Stimulated activated CD8-positive, alpha-beta memory T cell treated with anti-CD3 and anti-CD28 coated beads, Interleukin-12 subunit alpha, Interleukin-12 subunit beta, amount 100 ng/mL, for 4 hours (primary cell): ENCODE measurements around the gene FAM216A.
"Not testable (repeated sequence)": the region's sequence is repeated elsewhere in the genome, so short reads cannot be mapped to it uniquely, and the experiment has no call there.

Source experiments
- DNase-seq: peaks from one replicate; pipeline ENCODE4 v3.0.0-alpha.2; 2020; ENCODE audit warnings: low read depth

Gene FAM216A

DNA sequence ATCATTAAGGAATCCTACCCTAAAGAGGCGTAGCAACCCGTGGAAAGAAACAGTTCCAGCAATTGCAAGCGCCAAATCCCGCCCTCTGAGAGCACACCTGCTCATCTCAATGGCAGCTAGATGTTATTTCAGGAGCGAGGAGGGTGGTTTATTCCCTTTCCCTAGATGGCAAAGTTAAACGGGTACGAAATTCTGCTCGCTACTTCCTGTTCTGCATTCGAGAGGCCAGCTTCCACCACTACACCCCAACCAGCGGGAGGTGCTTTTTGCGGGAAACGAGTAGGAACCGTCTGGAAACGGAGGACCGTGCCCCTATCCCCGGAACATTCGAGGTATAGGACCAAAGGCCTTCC lies 32.7 kb downstream of the FAM216A start:
- no peak for DNase-seq

DNA sequence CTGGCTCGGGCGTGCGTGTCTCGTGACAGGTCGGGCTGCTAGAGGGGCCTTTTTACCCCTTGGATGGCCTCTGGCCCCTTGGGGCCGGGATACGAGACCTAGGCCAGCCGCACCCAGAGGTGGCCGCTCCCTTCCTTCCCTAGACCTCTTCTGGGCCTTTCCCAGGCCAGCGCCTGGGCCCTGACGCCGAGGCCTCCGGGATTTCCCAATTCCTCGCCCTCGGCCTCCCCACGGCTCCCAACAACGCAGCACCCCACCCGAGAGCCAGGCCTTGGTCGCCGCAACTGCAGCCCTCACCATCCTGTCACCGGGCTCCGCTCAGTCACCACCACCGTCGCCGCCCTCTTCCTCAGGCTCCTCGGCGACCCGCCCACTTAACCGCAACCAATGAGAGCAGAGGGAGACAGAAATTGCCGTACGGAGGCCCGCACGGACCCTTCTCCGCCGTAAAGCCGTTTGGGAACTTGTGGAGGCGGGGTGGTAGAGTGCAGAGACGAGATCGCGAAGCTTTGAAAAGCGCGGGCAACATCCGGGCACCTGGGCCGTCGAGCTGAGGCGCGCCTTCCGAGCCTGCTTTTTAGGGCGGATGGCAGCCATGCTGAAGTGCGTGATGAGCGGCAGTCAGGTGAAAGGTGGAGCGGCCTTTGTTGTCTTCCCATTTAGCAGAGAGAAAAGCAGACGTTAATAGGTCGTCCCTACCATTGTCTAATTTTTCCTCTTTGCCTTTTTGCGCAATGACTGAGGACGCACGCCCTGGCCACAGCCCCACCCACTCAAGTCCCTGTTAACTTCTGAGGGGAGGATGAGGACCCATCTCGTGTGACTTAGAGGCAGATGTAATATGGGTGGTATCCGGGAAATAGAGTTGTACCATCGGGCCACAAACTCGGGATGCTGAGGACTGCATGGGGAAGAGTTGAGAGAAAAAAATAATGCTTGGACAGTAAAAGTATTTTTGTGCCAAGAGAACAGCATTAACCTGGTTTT lies 33.4 kb downstream of the FAM216A start, which contains the start of the genes RAD9B and VPS29:
Gene RAD9B (plus strand): TSS at position 580 of the 987 bp plus-strand sequence. CDS start 7 bp downstream, at position 587.
Gene VPS29 (minus strand): TSS at position 360 of the 987 bp plus-strand sequence. CDS start 60 bp downstream, at position 300.
- peak; percentile 97 for DNase-seq

DNA sequence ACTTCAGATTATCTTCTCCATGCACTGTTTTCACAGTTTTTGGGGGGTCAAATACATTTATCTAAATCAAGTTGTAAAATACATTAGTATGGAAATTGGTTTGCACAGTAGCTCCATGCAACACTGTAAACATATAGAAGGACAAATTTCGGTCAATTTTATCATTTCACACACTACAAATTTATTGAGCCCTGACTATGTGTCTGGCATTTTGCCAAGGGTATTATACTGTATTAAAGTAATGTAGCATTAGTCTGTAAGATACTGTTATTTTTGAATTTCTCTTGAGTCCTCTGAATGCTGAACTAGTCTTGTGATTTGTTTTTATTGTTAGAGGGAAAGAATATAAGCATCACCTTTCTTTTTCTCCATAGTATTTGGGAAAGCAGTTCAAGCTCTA lies 34.8 kb downstream of the FAM216A start:
- no peak for DNase-seq

DNA sequence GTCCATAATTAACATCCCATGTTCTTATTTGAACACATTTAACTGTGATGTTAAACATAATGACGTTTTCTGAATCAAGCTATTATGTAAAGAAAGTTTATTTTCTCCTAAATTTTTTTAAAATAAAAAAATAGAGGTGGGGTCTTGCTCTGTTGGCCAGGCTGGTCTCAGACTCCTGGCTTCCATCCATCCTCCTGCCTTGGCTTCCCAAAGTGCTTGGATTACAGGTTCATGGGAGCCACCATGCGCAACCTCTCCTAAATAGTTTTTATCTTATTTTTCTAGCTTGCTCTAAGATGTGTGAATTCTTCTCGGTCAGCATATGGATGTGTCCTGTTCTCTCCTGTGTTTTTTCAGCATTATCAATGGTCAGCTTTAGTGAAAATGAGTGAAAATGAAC lies 36.7 kb downstream of the FAM216A start:
- DNase-seq, result no peak

DNA sequence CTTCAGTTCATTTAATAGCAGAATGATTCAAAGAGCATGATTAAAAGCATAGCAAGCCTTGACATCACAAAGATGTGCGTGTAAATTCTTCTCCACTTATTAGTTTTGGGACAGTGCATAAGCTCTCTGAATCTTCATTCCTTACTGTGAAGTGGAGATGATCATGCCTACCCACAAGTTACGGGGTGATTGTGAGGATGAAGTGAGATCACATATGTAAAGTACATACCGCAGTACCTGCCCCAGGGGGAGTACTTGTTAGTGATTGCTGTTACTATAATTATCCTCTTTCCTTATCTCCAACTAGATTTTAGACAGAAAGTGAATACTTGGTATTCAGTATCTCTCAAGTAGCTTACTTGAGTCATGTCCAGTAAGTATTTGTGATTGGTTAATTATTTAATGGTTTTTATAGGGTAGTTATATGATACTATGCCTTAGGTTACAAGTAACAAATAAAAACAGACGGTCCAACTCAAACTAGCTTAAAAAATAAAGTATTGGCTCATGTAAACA lies 39.5 kb downstream of the FAM216A start:
- no peak for DNase-seq

DNA sequence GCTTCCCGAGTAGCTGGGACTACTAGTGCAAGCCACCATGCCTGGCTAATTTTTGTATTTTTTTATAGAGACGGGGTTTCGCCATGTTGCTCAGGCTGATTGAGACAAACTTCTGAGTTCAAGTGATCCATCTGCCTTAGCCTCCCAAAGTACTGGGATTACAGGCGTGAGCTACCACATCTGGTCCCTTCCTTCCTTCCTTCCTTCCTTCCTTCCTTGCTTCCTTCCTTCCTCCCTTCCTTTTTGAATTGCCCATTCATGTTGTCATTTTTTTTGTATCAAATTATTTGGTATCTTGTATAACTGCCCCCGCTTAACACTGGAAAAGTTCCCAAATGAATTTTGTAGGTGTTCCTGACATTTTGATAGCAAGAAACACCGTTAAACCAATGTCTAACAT lies 45.2 kb downstream of the FAM216A start:
- no peak for DNase-seq

DNA sequence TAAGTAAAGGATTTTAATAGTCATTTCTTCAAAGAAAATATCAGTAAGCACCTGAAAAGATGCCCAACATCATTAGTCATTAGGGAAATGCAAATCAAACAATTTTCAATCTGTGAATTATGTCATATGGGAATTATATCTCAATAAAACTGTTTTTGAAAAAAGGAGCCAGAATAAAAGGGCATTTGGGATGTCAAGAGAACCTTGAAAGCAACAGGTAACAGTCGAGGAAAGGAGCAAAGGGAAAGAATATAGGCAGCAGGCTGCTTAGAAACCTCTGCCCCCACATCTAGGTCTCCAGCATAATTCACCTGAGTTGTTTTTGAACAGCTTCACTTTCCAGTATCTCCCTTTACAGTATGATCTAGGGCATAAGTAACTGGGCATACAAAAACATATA lies 45.7 kb downstream of the FAM216A start:
- no peak for DNase-seq

DNA sequence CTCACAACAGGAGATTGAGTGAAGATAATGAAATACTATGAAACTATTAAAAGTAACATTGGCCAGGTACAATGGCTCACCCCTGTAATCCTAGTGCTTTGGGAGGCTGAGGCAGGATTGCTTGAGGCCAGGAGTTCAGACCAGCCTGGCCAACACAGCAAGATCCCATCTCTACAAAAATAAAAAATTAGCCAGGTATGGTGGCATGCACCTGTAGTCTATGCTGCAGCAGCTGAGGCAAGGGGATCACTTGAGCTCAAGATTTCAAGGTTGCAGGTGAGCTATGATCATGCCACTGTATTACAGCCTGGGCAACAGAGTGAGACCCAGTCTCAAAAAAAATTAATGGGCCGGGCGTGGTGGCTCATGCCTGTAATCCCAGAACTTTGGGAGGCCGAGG lies 48.4 kb downstream of the FAM216A start:
- DNase-seq, result no peak

DNA sequence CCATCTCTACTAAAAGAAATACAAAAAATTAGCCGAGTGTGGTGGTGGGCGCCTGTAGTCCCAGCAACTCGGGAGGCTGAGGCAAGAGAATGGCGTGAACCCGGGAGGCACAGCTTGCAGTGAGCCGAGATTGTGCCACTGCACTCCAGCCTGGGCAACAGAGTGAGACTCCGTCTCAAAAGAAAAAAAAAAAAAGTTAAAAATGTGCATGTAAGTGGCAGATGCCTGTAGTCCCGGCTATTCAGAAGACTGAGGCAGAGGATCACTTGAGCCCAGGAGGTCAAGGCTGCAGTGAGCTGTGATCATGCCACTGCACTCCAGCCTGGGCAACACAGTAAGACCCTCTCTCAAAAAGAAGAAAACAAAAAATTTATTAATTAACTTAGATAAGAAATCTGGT lies 49.4 kb downstream of the FAM216A start:
- DNase-seq, result not testable (repeated sequence)

DNA sequence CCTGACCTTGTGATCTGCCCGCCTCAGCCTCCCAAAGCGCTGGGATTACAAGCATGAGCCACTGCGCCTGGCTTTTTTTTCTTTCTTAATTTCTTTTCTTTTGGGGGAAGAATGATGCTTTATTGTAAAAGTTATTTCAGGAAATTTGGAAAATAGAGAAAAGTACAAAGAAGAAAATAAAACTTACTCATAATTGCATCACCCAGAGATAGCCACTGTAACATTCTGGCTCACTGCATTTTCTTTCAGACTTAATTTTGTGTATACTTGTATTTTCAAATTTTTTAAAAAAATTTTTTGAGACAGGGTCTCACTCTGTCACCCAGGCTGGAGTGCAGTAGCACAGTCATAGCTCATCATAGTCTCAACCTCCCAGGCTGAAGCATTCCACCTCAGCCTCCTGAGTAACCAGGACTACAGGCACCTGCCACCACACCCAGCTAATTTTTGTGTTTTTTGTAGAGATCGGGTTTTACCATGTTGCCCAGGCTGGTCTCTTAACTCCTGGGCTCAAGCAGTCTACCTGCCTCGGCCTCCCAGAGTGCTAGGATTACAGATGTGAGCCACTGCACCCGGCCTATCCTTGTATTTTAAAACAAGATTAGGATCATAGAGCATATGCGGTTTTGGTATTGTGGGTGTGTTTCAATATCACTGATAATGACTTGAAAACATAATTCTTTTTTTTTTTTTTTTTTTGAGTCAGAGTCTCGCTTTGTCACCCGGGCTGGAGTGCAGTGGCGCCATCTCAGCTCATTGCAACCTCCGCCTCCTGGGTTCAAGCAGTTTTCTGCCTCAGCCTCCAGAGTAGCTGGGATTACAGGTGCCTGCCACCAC lies 52.4 kb downstream of the FAM216A start:
- not testable (repeated sequence) for DNase-seq

DNA sequence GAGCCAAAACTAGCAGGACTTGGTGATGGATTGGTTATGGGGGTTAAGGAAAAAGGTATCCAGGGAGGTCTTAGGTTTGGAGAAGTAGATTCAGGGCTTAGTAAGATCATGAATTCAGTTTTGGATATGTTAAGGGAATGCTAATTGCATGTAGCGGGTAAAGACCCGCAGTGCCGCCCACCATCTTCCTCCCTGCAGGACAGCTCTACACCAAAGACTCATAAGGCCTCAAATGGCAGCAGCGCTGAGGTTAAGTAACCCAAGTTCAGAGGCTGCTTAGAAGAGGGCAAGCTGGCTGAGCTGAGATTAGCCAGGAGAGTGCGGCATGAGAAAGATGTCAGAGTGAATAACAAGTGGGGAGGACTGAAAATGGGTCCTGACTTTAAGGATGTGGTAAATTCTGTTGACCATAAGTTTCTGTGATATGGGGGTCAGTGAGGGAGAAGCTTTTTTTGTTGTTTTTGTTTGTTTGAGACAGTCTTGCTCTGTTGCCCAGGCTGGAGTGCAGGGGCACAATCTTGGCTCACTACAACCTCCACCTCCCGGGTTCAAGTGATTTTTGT lies 59.7 kb downstream of the FAM216A start:
- DNase-seq, result no peak

DNA sequence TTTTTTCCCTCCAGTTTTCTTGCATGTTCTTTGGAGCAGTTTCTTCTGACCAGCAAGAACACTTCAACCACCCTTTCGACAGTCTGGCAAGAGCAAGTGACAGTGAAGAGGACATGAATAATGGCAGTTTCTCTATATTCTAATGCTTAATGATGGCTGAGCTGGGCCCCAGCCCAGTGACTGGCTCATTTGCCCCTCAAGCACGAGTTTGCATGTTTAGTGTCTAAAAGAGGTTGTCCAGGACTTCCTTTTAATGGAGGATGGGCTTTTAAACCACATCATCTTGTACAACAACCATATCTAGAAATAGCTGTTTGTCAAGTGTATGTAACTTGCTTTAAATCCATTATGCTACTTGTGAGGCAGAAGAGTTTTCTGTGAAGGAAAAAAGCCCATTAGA lies 61.9 kb downstream of the FAM216A start:
- no peak for DNase-seq

DNA sequence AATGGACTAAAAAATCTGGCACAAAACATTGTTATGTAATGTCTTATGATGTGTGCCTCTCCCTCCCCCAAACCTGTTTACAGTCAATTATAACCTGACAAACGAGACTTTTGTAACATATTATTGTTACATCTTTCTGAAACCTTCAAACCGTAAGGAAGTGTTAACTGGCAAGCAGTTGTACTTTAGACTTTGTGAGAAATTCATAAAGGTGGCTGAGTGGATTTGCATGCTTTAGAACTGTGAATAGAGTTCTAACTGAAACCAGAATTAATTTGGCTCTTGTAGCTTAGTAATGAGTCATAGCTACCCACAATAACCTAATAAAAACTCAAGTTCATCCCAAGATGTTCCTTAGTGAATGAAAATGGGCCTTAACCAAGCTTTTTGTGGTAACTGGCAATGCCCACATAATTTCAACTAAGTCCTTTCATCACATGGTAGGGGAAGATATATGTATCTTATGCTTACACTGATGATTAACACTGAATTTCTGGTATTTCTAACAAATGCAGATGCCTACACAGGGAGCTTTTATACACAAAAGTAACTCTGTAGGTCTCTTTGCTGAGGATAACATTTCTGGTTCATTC lies 63.2 kb downstream of the FAM216A start:
- DNase-seq, result no peak

DNA sequence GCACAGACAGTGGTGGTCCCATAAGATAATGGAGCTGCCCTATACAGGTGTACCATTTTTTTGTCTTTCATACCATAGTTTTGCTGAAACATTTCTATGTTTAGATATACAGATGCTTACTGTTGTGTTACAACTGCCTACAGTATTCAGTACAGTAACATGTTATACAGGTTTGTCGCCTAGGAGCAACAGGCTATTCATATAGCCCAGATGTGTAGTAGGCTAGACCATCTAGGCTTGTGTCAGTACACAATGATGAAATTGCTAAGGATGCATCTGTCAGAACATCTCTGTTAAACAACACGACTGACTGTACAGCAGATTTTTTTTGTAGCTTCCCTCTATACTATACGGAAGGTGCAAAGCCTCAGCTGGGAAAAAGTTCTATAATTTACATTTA lies 64.0 kb downstream of the FAM216A start:
- no peak for DNase-seq

DNA sequence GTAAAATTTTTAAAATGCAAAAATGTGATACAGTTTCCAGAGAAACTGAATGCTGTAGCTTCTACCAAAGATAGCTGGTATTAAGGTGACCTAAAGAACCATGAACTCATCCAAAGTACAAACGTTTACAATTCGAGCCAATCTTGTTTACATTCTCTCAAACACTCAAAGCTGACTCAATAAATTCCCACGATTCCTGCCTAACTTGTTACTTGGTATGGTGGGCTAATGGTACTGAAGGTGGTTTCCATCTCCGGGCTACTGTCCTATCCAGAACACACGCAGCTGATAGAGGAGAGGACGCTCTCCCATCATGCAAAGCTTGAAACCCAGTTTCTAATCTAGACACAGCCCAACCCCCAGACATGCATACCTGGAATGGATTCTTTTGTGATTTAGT lies 65.0 kb downstream of the FAM216A start:
- DNase-seq, result no peak

DNA sequence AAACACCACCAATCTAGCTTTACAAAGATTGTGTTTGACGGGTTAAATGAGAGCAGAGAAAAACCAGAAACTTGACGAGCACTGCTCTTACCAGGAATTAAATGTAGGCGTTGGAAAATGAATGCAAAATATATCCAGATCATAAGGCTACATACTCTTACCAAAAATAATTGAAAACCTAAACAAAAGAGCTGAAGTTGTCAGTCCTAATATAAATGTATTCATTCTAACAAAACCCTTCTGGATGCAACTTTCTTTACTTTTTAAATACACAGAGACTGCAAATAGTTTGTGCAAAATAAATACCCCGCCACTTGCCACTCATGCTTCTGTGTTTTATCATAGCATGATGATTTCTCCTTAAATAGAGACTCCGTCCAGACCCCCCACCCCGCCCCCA lies 66.2 kb downstream of the FAM216A start:
- DNase-seq, result no peak

DNA sequence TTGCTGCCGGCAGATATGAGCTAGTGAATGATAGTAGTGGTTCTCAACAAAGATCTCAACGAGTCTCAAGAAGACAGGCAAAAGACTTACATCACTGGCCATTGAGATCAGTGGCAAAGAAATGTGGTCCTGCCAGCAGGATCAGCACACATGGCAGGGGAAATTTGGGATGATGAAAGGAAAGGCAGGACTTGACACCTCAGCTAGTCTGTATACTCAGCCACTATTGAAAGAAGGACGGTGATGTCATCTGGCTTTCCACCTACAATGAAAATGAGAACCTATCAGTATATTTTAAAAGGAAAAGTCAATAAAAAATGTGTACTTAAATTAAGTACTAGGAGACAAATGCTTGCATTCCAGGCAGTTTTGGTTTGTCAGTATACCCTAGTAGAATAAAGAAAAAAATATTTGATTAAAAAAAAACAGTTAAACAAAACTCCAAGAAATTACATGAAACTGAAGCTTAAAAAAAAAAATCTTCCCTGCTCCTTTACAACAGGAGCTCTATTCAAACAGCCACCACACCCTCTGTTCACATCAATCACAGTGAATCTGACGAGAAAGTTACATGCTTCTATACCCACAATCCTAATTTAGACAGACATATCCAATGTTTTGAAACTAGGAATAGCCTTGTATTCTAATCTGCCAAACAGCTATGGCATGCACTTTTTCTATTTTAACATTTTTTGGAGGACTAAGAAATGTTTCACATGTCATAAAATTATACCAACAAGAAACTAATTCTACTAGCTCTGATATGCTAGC lies 68.4 kb downstream of the FAM216A start:
- DNase-seq, result no peak

DNA sequence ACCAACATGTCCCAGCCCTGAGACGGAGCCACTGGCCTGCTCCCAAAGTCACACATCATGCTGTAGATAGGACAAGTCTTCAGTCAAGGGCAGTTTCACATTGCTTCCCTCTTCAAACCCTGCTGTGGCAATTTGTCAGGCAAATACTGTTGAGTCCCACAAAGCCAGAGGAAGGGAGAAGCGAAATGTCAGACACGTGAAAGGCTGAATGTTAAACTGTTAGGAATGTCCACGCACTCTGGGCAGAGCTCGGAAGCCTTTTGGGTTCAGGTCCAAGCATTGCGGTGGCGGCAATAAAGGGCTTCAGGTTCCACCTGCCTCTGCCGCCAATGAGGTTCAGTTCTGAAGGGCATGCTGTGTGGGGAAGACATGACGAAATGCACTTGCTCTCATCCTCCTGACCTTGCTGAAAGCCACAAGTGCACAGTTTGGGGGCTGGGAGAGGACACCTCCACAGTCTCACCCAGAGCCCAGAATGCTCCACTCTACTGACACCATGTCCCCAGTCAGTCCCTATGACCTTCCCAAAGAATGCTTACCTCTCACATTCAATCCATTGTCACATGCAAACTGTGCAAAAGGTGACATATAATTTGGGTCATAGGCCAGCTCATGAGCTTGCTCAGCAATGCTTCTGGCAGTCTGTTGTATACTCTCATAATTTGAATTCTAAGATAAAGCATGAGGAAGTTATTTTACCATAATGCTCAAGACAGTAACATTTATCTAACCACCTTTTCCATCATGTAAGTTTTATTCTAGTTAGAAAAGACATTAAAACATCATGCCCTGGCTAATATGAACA lies 69.2 kb downstream of the FAM216A start:
- no peak for DNase-seq

DNA sequence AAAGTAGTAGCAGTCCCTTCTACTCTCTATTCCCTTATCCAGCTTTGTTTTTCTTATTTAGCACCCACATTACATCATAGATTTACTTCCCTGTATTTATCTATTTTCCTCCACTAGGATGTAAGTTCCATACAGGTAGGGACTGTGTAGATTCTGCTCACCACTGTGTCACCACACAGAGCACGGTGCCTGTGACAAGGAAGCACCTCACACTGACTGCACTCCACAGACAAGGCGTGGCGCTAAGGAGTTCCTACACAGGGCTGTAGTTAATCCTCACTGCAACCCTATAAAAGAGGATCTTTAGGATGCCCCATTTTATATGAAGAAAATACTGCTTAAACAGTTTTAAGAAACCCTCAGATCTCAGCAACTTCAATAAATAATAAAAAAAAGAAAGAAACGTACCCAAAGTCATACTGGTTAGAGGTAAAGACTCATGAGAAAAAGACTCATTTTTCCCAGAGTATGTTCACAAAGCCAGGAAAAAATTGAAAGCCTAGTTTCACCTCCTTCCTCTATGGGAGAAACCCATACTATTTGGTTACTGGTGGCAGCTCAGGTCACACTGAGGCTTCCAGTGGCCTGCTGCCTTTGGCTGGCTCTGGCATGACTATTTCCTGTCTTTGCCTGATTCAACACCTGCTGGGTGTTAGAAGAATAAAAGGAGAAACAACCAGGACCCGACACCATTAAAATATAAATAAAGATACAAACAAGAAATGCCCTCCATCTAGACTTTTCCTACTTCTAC lies 70.4 kb downstream of the FAM216A start:
- no peak for DNase-seq
